ENCODE measurements around the gene DNAJC4. TPM values are rescaled to one million over a fixed set of nuclear protein-coding genes. Genes with fewer than 3 reads are reported as not detected.

The DNAJC4 gene
- total and polyA plus RNA-seq, 7 donors, result 25.7 to 68.1 (median 29.6) TPM

- intact Hi-C loops (cut with DNase I), result no loop called here
- peak in 3 of 4 donors; percentile 15 to 64 (median 58) for TF ChIP-seq POLR2AphosphoS5 (IDR thresholded peaks at IDR 0.05)
- TF ChIP-seq CTCF (IDR thresholded peaks at IDR 0.05), result no peak
- no peak for TF ChIP-seq POLR2A (IDR thresholded peaks at IDR 0.05)
- no peak for TF ChIP-seq EP300 (IDR thresholded peaks at IDR 0.05)
- H3K36me3 ChIP-seq, result peaks cover 0 to 31% (median 2%) of the 10 kb centered on the region in 4 donors
- 1% methylated on average over 80 of the region's 80 CpGs for WGBS, 2 donors
- peak overlapping the region; percentile 66 to 88 (median 80) for H3K4me3 ChIP-seq
- no peak for DNase-seq
- no peaks in the 10 kb centered on the region for H3K27me3 ChIP-seq
- peaks cover 0 to 53% (median 36%) of the 10 kb centered on the region in 4 donors for H3K4me1 ChIP-seq
- H3K9me3 ChIP-seq, result no peaks in the 10 kb centered on the region
- H3K27ac ChIP-seq, result peak overlapping the region; percentile 88 to 93 (median 91)
Observed at GRCh38 chr11:64234647-64235379, 4.5 kb downstream of the DNAJC4 start.

- H3K4me3 ChIP-seq, result peak overlapping the region; percentile 66 to 88 (median 80)
- no peaks in the 10 kb centered on the region for H3K27me3 ChIP-seq
- 72 to 88% methylated on average over 12 of the region's 12 CpGs for WGBS, 2 donors
- H3K27ac ChIP-seq, result peak overlapping the region; percentile 88 to 93 (median 91)
- no peaks in the 10 kb centered on the region for H3K9me3 ChIP-seq
- DNase-seq, result no peak
- H3K36me3 ChIP-seq, result peaks cover 0 to 31% (median 2%) of the 10 kb centered on the region in 4 donors
- peaks cover 0 to 57% (median 41%) of the 10 kb centered on the region in 4 donors for H3K4me1 ChIP-seq
- intact Hi-C loops (cut with DNase I), result no loop called here
- no peak for TF ChIP-seq POLR2A (IDR thresholded peaks at IDR 0.05)
Observed at GRCh38 chr11:64235437-64236161, 5.3 kb downstream of the DNAJC4 start.

DNA sequence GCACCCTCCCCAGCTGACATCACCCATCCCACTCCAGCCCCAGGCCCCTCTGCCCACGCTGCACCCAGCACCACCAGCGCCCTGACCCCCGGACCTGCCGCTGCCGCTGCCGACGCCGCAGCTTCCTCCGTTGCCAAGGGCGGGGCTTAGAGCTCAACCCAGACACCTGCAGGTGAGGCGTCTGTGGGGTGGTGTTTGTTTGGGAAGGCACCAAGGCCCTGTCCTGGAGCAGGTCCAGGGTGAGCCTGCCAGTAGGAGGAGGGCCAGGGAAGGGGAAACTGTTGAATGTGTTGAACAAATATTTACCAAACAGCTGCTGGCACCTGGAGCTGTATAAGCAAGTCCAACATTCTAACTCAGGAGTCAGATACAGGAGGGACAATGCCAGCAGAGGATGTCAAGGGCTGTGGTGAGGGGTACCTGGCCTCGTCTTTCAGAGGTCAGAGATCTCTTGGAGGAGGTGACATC lies 7.2 kb downstream of the DNAJC4 start:
- Histone ChIP-seq H3K27me3 (no peaks in the 10 kb centered on the region), H3K36me3 (peaks cover 0 to 31% (median 2%) of the 10 kb centered on the region in 4 donors), H3K4me3 (no peak overlapping the region), H3K9me3 (no peaks in the 10 kb centered on the region), H3K4me1 (peaks cover 0 to 47% (median 41%) of the 10 kb centered on the region in 4 donors), H3K27ac (no peak overlapping the region)
- no peak for DNase-seq
- 22 to 66% methylated on average over 12 of the region's 12 CpGs for WGBS, 2 donors
- TF ChIP-seq CTCF (IDR thresholded peaks at IDR 0.05) (no peak), POLR2A (IDR thresholded peaks at IDR 0.05) (peak in 1 of 2 donors; percentile 10)
- intact Hi-C loops (cut with DNase I), result no loop called here

GRCh38 chr11:64238076-64238475 lies 7.7 kb downstream of the DNAJC4 start:
- Histone ChIP-seq H3K27ac (no peak overlapping the region), H3K4me3 (no peak overlapping the region), H3K9me3 (no peaks in the 10 kb centered on the region), H3K27me3 (no peaks in the 10 kb centered on the region), H3K36me3 (peaks cover 0 to 32% (median 2%) of the 10 kb centered on the region in 4 donors), H3K4me1 (peaks cover 0 to 50% (median 45%) of the 10 kb centered on the region in 4 donors)
- intact Hi-C loops (cut with DNase I), result no loop called here
- 36 to 80% methylated on average over 9 of the region's 9 CpGs for WGBS, 2 donors
- no peak for DNase-seq
- no peak for TF ChIP-seq POLR2AphosphoS5 (IDR thresholded peaks at IDR 0.05)
- TF ChIP-seq POLR2A (IDR thresholded peaks at IDR 0.05), result no peak
- TF ChIP-seq EP300 (IDR thresholded peaks at IDR 0.05), result no peak
- no peak for TF ChIP-seq CTCF (IDR thresholded peaks at IDR 0.05)

GRCh38 chr11:64238999-64239398 lies 8.7 kb downstream of the DNAJC4 start:
- peaks cover 0 to 40% (median 4%) of the 10 kb centered on the region in 4 donors for H3K36me3 ChIP-seq
- H3K27me3 ChIP-seq, result no peaks in the 10 kb centered on the region
- TF ChIP-seq CTCF (IDR thresholded peaks at IDR 0.05), result no peak
- TF ChIP-seq EP300 (IDR thresholded peaks at IDR 0.05), result no peak
- TF ChIP-seq POLR2A (IDR thresholded peaks at IDR 0.05), result no peak
- no peak for TF ChIP-seq POLR2AphosphoS5 (IDR thresholded peaks at IDR 0.05)
- H3K4me1 ChIP-seq, result peaks cover 0 to 49% (median 38%) of the 10 kb centered on the region in 4 donors
- intact Hi-C loops (cut with DNase I), result no loop called here
- peak overlapping the region in 3 of 4 donors; percentile 96 to 99 (median 99) for H3K27ac ChIP-seq
- H3K9me3 ChIP-seq, result no peaks in the 10 kb centered on the region
- H3K4me3 ChIP-seq, result no peak overlapping the region
- WGBS, 2 donors, result 81 to 83% methylated on average over 5 of the region's 5 CpGs
- DNase-seq, result no peak

All from sigmoid colon (tissue), 7 donors.